Kidney epithelial cell (primary cell): Measurements from ENCODE around the gene RTP1. TPM values are rescaled to one million over a fixed set of nuclear protein-coding genes. Genes with fewer than 3 reads are reported as not detected.

Experiments used
- DNase-seq: peaks from one replicate; pipeline ENCODE4 v3.0.0-alpha.2; 2010; ENCODE audit warnings: low read depth
- H3K27me3 ChIP-seq: 2 replicates; pipeline ENCODE4 v1.6.0; 2011; ENCODE audit warnings: low read length; ENCODE audit not compliant: control insufficient read depth, insufficient read depth
- H3K36me3 ChIP-seq: 2 replicates; pipeline ENCODE4 v1.5.1; 2011; ENCODE audit warnings: low read length; ENCODE audit not compliant: control insufficient read depth, insufficient read depth
- H3K4me3 ChIP-seq: 2 replicates; pipeline ENCODE4 v1.5.1; 2011; ENCODE audit warnings: low read depth, mild to moderate bottlenecking, control low read depth, low read length
- total RNA-seq: library from RNA; depleted of rRNA; stranded (reverse); fragments of >200 nt; gene quantifications from 2 replicates; pipeline ENCODE4 v1.2.3, GENCODE V29; 2015
- TF ChIP-seq, protein P1 (sequence below): IDR thresholded peaks from 2 replicates; pipeline ENCODE4 v1.5.1; 2011; ENCODE audit warnings: mild to moderate bottlenecking, moderate library complexity, low read length, control low read depth, inconsistent platforms; ENCODE audit not compliant: insufficient read depth, poor library complexity, severe bottlenecking

RTP1 gene
- total RNA-seq, 1 donor from 2014 or later = not detected

DNA sequence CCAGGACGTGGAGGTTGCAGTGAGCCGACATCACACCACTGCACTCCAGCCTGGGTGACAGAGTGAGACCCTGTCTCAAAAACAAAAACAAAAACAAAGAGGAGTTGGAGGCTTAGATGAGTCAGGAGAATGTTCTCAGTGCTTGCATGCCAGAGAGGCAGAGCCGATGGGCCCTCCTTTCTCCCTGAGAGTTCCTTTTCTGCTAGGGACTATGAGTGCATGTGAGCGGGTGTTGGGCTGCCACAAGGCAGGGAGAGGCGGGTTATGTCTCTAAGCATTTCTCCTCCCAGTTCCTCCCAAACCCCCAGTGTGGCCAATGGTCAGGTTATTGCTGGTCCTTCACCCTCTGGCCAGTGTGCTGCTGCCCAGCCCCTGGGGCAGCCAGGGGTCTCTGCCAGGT lies 45.1 kb downstream of the RTP1 start:
- Histone ChIP-seq H3K36me3 (no peaks in the 10 kb centered on the region), H3K4me3 (no peak overlapping the region), H3K27me3 (no peaks in the 10 kb centered on the region)
- DNase-seq = no peak
- TF ChIP-seq, protein P1, sequence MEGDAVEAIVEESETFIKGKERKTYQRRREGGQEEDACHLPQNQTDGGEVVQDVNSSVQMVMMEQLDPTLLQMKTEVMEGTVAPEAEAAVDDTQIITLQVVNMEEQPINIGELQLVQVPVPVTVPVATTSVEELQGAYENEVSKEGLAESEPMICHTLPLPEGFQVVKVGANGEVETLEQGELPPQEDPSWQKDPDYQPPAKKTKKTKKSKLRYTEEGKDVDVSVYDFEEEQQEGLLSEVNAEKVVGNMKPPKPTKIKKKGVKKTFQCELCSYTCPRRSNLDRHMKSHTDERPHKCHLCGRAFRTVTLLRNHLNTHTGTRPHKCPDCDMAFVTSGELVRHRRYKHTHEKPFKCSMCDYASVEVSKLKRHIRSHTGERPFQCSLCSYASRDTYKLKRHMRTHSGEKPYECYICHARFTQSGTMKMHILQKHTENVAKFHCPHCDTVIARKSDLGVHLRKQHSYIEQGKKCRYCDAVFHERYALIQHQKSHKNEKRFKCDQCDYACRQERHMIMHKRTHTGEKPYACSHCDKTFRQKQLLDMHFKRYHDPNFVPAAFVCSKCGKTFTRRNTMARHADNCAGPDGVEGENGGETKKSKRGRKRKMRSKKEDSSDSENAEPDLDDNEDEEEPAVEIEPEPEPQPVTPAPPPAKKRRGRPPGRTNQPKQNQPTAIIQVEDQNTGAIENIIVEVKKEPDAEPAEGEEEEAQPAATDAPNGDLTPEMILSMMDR = no peak

DNA sequence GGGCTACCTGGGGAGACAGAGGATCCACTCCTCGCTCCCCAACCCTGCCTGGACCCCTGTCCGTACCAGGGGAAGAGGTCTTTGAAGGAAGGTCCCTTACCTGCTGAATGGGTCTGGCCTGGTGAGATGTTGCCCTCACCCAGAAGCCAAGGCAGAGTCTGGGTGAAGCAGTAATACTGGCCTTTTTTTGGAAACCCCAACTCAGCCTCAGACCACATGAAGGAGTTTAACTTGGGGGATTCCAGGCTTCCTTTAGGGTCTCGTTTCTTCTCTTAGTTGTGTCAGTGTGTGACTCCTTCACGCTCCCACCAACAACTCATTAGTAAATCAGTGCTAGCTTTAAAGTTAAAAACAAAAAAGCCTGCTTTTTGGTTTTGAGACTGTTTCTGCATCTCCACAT lies 45.6 kb downstream of the RTP1 start:
- no peak for DNase-seq
- Histone ChIP-seq H3K27me3 (no peaks in the 10 kb centered on the region), H3K36me3 (no peaks in the 10 kb centered on the region), H3K4me3 (no peak overlapping the region)
- TF ChIP-seq, protein P1 = no peak

DNA sequence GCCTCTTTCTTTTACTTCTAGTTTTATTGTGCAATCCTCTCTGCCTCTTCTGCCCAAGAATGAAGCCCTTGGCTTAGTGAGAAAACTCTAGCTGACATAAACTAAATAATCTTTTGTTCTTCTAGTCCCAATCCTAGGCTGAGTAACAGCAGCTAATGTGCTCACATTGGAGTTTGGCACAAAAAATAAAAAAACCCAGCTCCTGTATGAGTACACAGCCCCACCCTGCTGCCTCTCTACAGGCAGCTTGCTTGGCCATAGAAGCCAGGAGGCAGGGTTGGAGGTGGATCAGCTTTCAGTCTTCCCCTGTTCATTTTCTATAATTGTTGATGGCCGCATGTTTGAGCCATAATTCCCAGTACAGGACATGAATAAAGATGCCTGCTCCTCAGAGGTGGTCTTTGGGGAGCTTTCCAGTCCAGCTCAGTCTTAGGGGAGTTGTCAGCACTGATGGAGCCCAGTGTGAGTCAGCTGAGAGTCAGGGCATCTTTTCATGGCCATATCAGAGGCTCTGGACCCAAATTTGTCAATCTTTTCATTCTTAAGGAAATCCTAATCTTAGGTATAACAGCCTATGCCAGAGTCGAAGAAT lies 46.7 kb downstream of the RTP1 start:
- TF ChIP-seq, protein P1 = no peak
- no peak overlapping the region for H3K4me3 ChIP-seq
- H3K27me3 ChIP-seq = no peaks in the 10 kb centered on the region
- no peaks in the 10 kb centered on the region for H3K36me3 ChIP-seq
- DNase-seq = no peak

DNA sequence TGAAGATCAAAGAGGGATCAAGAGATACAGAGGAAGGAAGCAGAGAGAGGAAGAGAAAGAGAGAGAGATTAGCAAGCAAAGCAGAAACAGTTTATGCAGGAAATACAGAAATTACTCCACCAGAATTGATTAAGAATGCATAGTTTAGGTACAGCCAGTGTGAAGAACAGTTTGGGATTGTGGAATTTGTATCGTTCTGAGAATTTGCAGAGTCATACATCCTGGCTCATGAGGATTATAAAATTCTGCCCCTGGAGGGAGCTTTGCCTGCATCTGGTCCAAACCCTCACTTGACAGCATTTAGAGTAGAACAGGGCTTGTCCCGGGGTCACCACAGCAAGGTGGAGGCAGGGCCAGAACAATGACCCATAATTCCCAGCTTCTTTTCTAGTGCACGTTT lies 50.1 kb downstream of the RTP1 start:
- TF ChIP-seq, protein P1 = no peak
- no peak for DNase-seq
- Histone ChIP-seq H3K4me3 (no peak overlapping the region), H3K36me3 (no peaks in the 10 kb centered on the region), H3K27me3 (no peaks in the 10 kb centered on the region)

Other genes with a start within 250 kb of the RTP1 start
- gene RPL39L, start 58.0 kb upstream of the RTP1 start, total RNA-seq = 18.9 and 26.5 TPM in 2 replicates
- 0.48 TPM in 1 of 2 replicates, not detected in the other for gene MASP1, start 94.3 kb downstream of the RTP1 start, total RNA-seq
- gene RTP4, start 170.9 kb downstream of the RTP1 start, total RNA-seq = 1.2 and 1.5 TPM in 2 replicates